HG02970 (cell line): ENCODE measurements around the gene TXNRD3.
"Not testable (repeated sequence)": the region's sequence is repeated elsewhere in the genome, so short reads cannot be mapped to it uniquely, and the experiment has no call there.

Experiments
- ATAC-seq: cut with Tn5 transposase; IDR thresholded peaks from one replicate; pipeline ENCODE4 v1.9.1; 2021; ENCODE audit warnings: mild to moderate bottlenecking, moderate library complexity, moderate number of reproducible peaks; ENCODE audit not compliant: unreplicated experiment, low FRiP score

The TXNRD3 gene

DNA sequence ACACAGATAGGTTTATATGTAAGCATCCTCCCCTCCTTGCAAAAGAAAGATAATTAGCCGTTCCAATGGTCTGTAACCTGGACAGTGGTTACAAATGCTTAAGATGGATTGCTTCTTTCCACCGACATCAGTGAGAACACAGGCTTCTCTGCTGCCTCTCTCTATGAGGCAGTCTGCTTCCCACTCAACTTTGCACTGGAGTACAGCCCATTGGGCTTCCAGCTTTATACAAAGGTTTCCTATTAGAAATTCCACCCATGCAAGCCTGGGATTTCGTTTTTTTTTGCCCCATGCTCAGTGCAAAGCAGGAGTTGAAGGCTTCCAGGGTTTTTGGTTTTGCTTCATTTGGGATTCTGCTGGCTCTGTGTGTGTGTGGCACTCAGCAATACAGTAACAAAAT is 48.9 kb downstream of the TXNRD3 start:
- ATAC-seq = no peak

DNA sequence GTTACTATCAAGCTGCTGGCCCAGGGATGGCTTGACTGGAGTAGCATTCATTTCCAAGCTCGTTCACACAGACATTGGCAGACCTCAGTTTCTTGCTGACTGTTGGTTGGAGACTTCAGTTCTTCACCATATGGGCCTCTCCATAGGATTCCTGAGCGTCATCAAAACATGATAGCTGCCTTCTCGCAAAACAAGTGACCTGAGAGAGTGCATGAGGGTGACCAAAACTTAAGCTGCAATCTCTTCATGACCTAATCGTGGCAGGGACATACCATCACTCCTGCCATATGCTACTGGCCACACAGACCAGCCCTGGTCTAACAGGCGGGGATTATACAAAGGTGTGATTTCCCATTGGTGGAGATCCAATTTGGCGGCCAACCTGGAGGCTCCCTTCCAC is 50.2 kb downstream of the TXNRD3 start:
- ATAC-seq = no peak

DNA sequence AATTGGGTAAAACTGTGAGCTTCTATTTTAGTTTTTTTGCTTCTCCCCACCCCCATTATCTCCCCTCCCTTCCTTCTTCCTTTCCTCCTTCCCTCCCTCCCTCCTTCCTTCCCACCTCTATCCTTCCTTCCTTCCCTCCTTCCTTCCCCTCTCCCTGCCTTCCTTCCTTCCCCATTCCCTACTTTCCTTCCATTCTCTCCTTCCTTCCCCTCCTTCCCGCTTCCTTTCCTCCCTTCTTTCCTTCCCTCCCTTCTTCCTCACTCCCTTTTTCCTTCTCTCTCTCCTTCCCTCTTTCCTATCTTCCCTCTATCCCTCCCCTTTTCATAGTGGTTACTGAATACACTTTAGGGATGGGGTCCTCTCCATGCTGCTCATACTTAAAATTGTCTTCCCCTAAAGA is 55.8 kb downstream of the TXNRD3 start:
- ATAC-seq = no peak

DNA sequence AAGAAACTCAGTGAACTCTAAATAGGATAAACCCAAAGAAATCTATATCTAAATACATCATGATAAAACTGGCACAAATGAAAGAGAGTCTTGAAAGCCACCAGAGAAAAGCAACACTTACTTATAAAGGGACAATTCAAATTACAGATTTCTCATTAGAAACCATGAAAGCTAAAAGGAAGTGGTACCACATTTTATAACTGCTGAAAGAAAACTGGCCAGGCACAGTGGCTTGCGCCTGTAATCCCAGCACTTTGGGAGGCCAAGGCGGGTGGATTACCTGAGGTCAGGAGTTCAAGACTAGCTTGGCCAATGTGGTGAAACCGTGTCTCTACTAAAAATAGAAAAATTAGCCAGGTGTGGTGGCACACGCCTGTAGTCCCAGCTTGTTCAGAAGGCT is 59.4 kb downstream of the TXNRD3 start:
- ATAC-seq = not testable (repeated sequence)

DNA sequence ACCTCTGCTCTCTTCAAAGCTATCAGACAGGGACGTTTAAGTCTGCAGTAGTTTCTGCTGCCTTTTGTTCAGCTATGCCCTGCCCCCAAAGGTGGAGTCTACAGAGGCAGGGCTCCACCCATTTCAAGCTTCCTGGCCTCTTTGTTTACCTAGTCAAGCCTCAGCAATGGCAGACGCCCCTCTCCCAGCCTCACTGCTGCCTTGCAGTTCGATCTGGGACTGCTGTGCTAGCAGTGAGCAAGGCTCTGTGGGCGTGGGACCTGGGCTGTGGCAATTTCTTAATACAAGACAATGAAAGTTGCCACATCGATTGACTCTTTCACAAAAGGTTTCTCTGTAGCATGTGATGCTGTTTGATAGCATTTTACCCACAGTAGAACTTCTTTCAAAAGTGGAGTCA is 63.4 kb downstream of the TXNRD3 start:
- not testable (repeated sequence) for ATAC-seq

DNA sequence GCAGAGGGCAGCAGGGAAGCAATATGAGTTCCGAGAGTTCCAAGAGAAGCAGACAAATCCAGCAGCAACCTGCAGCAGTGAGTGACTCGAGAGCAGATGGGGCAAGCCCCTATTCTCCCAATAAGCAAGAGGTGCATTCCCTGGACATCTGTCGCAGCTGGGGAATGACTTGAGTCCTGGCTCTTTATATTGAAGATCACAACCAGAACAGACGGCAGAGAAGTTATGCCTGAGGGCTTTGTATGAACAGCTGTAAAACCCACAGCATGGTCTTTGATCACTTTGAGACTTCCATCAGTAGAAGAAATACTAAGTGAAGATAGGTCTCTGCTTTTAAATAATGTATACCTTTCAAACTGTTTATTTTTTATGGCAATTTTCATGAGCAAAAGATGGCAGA is 72.6 kb downstream of the TXNRD3 start:
- no peak for ATAC-seq

DNA sequence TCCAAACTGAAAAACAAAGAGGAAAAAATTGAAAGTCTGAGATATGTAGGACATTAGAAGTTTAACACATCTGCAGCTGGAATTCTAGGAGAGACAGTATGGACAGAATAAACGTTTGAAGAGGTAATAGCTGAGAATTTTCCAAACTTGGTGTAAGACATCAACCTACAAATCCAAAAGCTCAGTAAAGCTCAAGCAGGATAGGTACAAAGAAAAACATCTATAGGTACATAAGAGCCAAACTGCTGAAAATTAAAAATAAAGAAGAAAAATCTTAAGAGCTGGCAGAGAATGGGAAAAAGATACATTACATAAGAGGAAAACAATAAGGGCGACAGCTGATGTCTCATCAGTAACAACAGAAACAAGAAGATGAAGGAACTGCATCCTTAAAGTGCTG is 73.4 kb downstream of the TXNRD3 start:
- ATAC-seq = no peak

DNA sequence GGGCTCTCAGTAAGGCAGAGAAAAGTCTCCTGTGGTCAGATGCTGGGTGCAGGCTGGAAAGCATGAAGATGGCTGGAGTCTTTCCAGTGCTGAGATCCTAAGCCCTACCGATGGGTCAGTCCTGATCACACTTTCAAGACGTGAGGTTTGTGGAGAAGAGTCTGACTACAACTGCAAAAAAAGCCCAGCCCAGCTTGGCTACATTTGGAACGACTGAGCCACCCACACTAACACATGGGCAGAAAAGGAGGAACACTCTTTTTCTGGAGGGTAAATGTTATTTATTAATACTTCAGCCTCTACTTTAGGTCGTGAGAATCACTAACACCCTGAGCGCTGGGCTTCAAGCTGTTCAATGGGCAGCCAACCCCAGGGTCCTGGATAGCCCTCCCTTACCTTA is 74.2 kb downstream of the TXNRD3 start:
- ATAC-seq = no peak

DNA sequence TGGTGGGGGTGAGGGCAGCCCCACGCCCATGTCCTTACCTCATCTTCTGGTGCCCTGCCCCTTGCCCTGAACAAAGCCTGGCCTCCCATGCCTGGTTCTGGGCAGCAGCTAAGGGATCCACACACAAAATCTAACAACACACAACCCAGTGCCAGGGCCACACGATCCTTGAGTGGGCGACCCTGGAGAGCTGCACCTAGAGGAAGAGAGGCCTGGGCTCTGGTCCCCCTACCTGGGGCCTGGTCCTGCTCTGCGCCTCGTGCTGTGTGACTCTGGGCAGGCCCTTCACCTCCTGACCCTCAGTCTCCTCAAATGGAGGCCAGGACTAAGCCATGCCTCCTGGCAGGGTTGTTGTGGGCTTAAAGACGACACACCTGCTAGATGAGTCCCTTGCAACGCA is 76.2 kb downstream of the TXNRD3 start:
- no peak for ATAC-seq

DNA sequence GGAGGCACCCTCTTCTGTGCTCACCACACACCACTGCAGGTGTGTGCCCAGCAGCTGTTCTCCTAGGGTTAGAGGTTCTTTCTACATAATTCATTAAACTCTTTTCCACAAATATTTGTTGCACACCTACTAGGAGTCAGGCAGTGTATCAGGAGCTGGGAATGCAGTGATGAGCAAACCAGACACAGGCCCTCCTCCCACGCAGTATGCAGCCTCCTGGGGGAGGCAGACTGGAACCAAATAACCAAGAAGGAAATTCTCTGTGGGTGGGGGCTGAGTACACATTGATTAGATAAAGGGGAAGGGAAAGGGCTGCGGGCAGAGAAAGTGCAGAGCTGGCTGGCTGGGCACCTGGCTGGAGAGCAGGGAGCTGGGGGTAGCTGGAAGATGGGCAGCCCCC is 77.7 kb downstream of the TXNRD3 start:
- no peak for ATAC-seq

DNA sequence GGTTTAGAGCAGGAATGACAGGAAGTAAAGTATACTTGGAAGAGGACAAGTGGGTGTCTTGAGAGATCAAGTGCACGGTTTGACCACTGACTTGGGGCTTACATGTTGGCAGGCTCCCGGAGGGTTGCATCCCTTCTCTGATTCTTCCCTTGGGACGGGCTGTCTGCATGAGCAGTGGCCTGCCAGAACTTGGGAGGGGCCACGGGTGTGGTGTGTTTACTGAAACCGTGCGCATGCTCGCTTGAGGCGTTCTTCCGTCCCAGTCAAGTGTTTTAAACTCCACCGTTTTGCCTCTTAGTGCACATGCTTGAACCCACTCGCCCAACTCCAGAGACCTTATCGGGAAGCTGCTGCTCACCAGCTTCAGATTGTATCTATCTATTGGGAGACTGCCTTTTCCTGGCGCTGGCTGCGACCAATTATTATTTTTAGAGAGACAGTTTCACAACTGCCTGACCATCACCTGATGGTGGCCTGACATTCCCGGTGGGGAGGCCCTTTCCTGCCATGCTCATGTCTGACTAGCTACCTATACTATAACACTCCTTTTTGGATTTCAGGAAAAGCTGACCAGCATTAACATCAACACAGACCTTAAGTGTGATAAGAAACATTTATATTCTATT is 81.3 kb downstream of the TXNRD3 start:
- ATAC-seq = no peak

DNA sequence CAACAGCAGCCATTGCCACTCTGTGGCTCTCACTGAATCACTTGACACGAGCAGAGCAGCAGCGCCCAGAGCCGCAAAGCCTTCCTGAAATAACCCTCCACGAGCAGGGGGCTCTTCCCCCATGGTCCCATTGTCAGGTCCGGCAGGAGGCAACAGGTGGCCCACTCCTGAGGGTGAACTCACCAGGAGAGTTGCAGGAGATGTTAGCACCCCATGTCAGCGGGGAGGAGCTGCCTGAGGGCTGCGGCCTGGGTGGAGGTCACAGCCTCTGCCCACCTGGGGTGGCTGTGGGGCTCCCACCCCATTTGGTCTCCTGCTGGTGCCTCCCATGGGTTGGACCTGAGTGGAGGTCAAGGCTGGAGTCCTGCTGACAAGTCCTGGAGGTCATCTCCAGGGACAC is 83.8 kb downstream of the TXNRD3 start:
- no peak for ATAC-seq

DNA sequence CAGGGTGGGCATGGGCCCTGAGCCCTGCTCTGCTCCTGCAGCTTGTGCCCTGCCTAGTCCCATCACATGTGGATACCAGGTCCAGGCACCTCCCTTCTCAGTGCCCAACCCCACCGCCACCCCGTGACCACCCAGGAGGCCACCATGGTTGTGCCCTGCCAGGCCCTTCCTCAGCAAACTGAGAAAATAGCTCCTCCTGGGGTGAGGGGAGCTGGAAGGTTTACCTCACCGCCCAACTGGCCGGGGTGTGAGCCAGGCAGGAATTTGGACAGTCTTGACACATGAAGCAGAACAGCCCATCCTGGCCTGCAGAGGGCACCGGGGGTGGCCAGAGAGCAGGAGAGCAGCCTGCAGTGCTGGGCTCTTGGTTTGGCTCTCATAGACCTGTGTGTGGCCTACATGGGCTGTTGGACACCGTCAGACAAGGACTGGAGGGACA is 84.8 kb downstream of the TXNRD3 start:
- ATAC-seq = no peak

DNA sequence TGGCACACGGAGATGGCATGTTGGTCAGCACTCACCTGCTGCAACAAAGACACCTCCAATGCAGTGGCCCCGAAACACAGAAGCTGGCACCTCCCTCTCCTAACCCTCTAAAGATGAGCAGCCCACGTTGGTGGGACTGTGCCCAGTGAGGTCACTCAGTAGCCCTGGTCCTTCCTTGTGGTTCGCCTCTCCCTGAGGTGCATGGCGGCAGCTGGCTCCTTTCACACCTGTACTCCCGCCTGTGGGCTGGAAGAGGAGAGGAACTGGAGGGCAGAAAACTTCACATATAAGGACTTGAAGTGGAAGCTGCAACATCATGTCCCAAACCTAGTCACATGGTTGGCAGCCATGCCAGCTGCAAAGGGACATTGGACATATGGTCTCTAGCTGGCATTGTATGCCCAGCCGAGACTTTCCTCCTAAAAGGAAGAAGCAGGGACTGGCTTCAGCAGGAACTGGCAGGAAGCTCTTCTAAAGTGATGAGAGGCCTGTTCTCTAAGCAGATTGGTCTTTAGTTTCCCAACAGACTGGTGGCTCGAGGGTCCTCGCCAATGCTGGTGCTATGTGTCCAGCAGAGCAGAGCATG is 85.4 kb downstream of the TXNRD3 start:
- ATAC-seq = no peak

DNA sequence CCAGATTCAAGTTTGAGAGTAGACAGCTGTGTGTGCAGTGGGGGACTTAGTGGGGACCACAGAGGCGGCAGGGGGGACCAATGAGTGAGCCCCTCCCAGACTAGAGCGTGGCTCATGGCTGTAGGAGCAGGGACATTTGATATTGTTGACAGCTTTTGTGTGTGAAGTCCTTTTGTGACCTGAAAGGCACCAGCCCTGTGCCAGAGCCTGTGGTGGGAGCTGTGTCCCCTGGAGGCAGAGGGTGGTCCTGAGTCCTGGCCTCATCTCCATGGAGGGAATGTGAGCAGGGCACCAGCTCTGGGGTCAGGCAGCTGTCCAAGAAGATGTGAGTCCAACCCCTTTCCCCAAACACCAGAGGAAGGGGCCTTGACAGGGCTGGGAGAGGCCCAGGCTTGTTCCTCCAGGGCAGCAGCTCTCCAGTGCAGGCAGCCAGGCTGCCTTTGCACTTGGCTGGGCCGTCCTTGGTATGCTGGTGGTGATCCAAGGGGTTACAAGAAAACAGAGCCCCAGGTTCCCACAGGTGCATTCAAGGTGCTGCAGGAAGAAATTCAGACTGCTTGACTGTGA is 86.1 kb downstream of the TXNRD3 start:
- no peak for ATAC-seq

DNA sequence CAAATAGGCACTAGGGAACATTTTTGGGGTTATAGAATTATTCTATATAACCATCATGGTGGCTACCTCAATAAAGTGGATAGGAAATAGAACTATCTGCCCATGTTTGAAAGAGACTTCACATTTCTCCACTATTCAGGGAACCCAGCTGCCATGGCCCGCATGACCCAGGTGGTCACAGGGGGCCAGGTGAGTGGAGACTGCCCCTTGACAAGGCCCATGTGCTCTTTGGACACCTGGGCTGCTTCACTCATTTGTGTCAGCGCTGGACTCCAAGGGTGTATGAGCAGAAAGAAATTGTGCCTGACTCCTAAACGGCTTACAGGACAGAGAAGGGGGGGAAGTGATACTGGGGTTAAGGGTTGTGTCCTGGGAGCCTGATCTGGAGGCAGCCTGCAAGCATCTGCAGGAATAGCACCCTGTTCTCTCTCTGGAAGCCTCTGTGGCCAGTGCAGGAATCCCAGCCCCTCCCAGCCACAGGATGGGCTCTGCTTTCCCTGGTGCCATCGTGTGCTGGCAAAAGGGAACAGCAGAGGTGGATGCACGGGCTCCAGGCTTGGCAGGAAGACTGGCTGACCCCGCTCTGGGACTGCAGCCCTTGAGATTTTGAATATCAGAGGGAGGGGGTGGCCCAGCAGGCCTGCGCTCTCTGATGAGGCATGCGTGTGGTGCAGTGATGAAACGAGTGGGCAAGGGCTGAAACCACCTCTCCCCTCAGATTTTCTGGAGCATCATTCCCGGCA is 87.1 kb downstream of the TXNRD3 start:
- no peak for ATAC-seq

DNA sequence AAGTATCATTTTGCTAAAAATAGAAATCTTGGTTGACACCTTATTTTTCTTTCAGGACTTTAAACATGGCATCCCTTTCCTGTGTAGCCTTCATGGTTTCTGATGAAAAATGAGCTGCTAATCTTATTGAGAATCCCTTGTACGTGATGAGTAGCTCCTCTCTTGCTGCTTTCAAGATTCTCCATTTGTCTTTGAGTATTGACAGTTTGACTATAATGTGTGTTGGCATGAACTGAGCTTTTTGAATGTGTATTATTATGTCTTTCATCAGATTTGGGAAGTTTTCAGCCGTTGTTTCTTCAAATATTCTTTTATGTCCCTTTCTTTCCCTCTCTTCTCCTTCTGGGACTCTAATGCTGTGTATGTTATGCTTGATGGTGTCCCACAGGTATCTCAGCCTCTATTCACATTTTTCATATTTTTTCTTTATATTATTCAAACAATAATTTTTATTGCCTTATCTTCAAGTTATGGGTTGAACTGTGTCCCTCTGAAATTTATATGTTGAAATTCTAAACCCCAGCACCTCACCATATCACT is 92.1 kb downstream of the TXNRD3 start:
- no peak for ATAC-seq

DNA sequence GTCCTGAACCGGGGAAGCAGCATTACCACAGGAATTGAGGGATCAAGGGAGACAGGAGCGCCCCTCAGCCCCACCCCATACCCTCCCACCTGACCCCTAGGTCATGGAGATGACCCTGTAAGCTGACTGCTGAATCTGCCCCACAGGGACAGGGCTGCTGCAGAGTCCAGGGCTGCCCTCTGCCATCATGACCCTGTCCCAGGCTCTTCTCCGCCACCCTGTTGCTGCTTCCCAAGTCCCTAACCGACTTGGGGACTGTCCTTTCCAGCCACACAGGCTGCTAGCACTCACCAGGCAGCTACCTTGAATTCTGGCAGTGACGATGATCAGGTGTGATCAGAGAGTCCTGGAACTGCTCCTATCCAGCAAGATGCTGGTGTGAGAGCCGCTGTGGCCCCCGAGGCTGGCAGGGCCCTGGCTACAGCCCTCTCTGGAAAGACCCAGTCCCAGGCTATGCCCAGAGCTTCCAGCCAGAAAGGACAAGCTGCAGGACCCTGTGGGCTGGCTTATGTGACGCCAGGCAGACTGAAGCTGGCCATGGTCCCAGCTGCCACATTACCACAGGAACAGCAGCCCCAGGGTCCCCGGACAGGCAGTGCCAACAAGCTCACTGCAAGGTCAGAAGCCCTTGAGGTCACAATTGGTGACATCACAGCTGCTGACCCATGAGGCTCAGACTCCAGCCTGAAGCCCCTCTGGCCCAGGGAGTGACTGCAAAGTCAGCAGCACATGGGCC is 96.4 kb downstream of the TXNRD3 start, which contains the start of gene C3orf22:
Gene C3orf22, minus strand, starts transcription at position 597 of the 736 bp plus-strand sequence. CDS start 5,542 bp downstream, outside the sequence.
- ATAC-seq = no peak

DNA sequence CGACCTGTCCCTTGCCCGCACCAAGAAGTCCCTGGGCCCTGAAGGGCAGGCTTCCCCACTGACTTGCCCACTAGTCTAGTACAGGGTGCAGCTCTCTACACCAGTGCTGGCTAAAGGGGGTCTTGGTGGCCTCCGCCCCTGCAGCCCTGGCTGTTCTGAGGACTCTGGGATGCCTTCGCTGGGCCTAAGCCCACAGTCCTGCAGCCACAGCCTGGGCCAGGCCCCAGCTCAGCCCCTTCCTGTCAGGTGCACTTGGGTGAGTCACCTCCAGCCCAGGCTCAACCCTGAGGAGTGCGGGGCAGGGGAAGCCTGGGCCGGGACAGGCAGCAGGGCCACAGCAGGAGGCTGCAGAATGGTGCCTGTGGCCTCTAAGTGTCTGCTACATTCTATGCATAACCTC is 97.2 kb downstream of the TXNRD3 start:
- ATAC-seq = no peak

DNA sequence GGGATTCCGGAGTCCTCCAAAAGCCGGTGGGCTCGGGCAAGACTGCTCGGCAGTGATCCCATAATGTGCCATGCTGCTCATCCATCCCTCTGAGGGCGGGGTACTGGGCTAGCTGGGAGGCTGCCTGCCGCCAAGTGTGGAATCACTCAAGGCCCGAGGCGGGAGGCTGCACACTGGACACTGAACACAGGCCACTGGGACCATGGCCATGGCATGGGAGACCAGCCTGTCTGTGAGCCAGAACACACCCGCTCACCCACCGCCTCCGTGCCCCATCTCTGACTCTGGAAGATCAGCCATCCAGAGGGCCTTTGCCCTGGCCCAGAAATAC is 97.5 kb downstream of the TXNRD3 start:
- no peak for ATAC-seq
